GM19395 (cell line): ENCODE measurements around the gene DHRS7B.
"Not testable (repeated sequence)": the region's sequence is repeated elsewhere in the genome, so short reads cannot be mapped to it uniquely, and the experiment has no call there.

Experiments
- ATAC-seq: cut with Tn5 transposase; IDR thresholded peaks from one replicate; pipeline ENCODE4 v1.9.1; 2021; ENCODE audit warnings: mild to moderate bottlenecking, moderate library complexity; ENCODE audit not compliant: unreplicated experiment

Gene DHRS7B

GRCh38 chr17:21201874-21202273, 75.1 kb downstream of the DHRS7B start:
- no peak for ATAC-seq

GRCh38 chr17:21202512-21202911, 75.7 kb downstream of the DHRS7B start:
- no peak for ATAC-seq

GRCh38 chr17:21204935-21205334, 78.2 kb downstream of the DHRS7B start:
- no peak for ATAC-seq

GRCh38 chr17:21208352-21208751, 81.6 kb downstream of the DHRS7B start:
- ATAC-seq: no peak

GRCh38 chr17:21209511-21210175, 82.9 kb downstream of the DHRS7B start:
- no peak for ATAC-seq

- ATAC-seq: no peak
These were observed 83.8 kb downstream of the DHRS7B start for GRCh38 chr17:21210411-21211076.

- no peak for ATAC-seq
These were observed 85.2 kb downstream of the DHRS7B start for GRCh38 chr17:21211825-21212479.

GRCh38 chr17:21212826-21213637, 86.3 kb downstream of the DHRS7B start:
- ATAC-seq: no peak

GRCh38 chr17:21213638-21214014, 86.9 kb downstream of the DHRS7B start:
- peak; percentile 23 for ATAC-seq

- peak; percentile 87 for ATAC-seq
These were observed 87.4 kb downstream of the DHRS7B start, which contains the start of gene TMEM11 for GRCh38 chr17:21214015-21214776. Gene TMEM11, minus strand, starts transcription at chr17:21214161. Its CDS starts 9 bp downstream, at chr17:21214152.

GRCh38 chr17:21214777-21215541, 88.2 kb downstream of the DHRS7B start:
- ATAC-seq: peak; percentile 8

GRCh38 chr17:21215935-21216334, 89.2 kb downstream of the DHRS7B start:
- no peak for ATAC-seq

GRCh38 chr17:21217346-21217745, 90.6 kb downstream of the DHRS7B start:
- no peak for ATAC-seq

GRCh38 chr17:21218101-21218500, 91.3 kb downstream of the DHRS7B start:
- ATAC-seq: no peak

- no peak for ATAC-seq
These were observed 92.1 kb downstream of the DHRS7B start for GRCh38 chr17:21218831-21219380.

- no peak for ATAC-seq
These were observed 96.3 kb downstream of the DHRS7B start for GRCh38 chr17:21223086-21223485.

- ATAC-seq: not testable (repeated sequence)
These were observed 100.5 kb downstream of the DHRS7B start for GRCh38 chr17:21227277-21227676.

GRCh38 chr17:21228111-21228510, 101.3 kb downstream of the DHRS7B start:
- ATAC-seq: no peak

- no peak for ATAC-seq
These were observed 102.1 kb downstream of the DHRS7B start for GRCh38 chr17:21228845-21229244.
